Kidney epithelial cell (primary cell): ENCODE results near the gene AK2. TPM values are rescaled to one million over a fixed set of nuclear protein-coding genes. Genes with fewer than 3 reads are reported as not detected.

ENCODE experiments used
- DNase-seq: peaks from one replicate; pipeline ENCODE4 v3.0.0-alpha.2; 2010; ENCODE audit warnings: low read depth
- H3K27me3 ChIP-seq: 2 replicates; pipeline ENCODE4 v1.6.0; 2011; ENCODE audit warnings: low read length; ENCODE audit not compliant: control insufficient read depth, insufficient read depth
- H3K36me3 ChIP-seq: 2 replicates; pipeline ENCODE4 v1.5.1; 2011; ENCODE audit warnings: low read length; ENCODE audit not compliant: control insufficient read depth, insufficient read depth
- H3K4me3 ChIP-seq: 2 replicates; pipeline ENCODE4 v1.5.1; 2011; ENCODE audit warnings: low read depth, mild to moderate bottlenecking, control low read depth, low read length
- CTCF ChIP-seq: IDR thresholded peaks from 2 replicates; pipeline ENCODE4 v1.5.1; 2011; ENCODE audit warnings: mild to moderate bottlenecking, moderate library complexity, low read length, control low read depth, inconsistent platforms; ENCODE audit not compliant: insufficient read depth, poor library complexity, severe bottlenecking
- total RNA-seq: library from RNA; depleted of rRNA; stranded (reverse); fragments of >200 nt; gene quantifications from 2 replicates; pipeline ENCODE4 v1.2.3, GENCODE V29; 2015

Gene AK2
- 156 and 161 TPM in 2 replicates for total RNA-seq

DNA sequence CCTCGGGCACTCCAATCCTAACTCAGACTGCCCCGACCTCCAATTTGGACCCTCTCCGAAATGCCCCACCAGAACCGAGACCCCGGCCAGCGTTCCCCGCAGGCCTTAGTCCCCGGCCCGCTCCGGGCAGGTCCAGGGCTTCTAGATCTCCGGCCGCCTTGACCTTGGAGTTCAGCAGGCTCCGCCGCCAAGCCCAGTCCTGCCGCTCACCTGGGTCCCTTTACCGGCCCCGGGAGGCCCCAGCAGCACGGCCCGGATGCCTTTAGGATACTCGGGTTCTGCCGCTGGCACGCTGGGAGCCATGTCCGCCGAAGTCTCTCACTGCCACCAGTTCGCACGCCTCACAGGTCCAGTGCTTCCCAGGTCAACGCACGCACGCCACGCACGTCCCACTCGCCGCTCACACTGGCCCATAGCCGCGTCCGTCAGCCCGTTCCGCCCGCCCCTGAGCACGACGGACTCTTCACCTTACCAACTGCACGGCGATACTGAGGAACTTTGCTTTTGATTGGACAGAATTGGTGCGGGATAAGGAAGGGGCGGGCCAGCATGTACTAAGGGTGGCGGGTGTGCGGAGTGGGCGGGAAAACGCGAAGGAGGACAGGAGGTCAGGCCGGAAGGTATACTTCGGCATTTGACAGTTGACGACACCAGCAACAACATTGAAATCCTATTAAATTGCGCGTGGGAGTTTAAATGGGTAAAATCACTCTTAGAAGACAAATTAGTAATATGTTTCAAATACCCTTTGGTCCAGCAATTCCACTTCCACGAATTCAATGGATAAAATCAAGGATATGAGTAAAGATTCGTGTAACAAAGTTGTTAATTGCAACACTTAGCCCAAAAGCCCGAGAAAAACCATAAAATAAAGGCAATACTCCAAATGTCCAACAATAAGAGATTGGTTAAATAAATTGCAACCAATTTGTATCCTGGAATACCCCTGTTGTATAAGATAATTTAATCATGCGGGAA lies at the start of gene AK2:
Gene AK2, minus strand, starts transcription at position 358 of the 978 bp plus-strand sequence. Its CDS starts 55 bp downstream, at position 303.
- peak within 1 kb of the TSS; percentile 94 for H3K4me3 ChIP-seq
- no peaks in the 10 kb centered on the region for H3K36me3 ChIP-seq
- H3K27me3 ChIP-seq: no peaks in the 10 kb centered on the region
- no peak for TF ChIP-seq CTCF
- peak; percentile 92 for DNase-seq

DNA sequence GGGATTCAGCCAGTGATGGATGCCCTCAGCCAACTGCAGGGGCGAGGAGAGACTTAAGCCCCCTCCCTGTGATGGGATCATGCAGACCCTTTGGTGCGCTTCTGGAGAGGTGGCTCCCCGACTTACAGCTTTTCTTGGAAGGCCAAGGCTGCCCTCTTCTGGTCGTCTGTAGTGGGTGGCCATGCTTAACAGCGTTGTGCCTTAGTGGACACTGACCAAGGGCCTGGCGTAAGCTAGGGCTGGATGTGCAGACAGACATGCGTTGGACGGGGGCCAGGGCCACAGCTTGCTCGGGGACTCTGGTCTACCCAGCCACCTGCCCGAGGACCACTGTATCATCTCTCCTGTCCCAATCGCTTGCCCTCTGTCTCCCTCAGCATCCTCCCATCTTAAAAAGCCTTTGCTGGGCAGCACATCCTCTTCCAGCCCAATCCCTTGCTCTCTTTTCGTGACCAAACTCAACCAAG lies 49.7 kb upstream of the AK2 start:
- H3K36me3 ChIP-seq: no peaks in the 10 kb centered on the region
- peak; percentile 90 for TF ChIP-seq CTCF
- DNase-seq: peak; percentile 35

GRCh38 chr1:33085332-33085731 lies 48.6 kb upstream of the AK2 start:
- H3K4me3 ChIP-seq: no peak overlapping the region
- H3K36me3 ChIP-seq: no peaks in the 10 kb centered on the region
- TF ChIP-seq CTCF: no peak
- H3K27me3 ChIP-seq: peaks cover 3% of the 10 kb centered on the region
- no peak for DNase-seq

More for the DNA sequence above, 49.7 kb upstream of the AK2 start:
- Histone ChIP-seq H3K27me3 (peaks cover 3% of the 10 kb centered on the region), H3K4me3 (no peak overlapping the region)

DNA sequence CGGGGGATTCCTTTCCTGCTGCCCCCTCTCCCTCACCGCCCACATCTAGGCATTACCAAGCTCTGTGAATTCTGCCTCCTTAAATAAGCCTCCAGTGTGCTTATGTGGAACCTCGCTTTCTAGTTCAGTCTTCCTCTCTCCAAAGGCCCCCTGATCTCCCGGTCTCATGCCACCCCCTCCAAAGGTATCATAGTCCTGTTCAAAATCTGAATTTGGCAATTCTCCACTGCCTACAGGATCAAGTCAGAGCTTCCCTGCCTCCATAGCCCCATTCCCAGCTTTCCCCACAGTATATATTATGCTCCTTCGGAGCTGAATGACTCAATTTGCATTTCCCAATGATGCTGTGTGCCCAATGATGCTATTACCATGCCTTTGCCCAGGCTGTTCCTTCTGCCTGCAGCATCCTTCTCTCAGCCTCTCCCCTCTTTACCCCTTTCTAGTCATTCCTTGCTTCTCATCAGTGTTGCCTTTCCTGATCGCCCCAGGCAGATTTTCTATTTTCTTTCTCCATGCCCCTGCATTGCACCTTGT lies 46.0 kb upstream of the AK2 start:
- Histone ChIP-seq H3K4me3 (no peak overlapping the region), H3K27me3 (peaks cover 3% of the 10 kb centered on the region), H3K36me3 (no peaks in the 10 kb centered on the region)
- DNase-seq: no peak
- TF ChIP-seq CTCF: no peak

DNA sequence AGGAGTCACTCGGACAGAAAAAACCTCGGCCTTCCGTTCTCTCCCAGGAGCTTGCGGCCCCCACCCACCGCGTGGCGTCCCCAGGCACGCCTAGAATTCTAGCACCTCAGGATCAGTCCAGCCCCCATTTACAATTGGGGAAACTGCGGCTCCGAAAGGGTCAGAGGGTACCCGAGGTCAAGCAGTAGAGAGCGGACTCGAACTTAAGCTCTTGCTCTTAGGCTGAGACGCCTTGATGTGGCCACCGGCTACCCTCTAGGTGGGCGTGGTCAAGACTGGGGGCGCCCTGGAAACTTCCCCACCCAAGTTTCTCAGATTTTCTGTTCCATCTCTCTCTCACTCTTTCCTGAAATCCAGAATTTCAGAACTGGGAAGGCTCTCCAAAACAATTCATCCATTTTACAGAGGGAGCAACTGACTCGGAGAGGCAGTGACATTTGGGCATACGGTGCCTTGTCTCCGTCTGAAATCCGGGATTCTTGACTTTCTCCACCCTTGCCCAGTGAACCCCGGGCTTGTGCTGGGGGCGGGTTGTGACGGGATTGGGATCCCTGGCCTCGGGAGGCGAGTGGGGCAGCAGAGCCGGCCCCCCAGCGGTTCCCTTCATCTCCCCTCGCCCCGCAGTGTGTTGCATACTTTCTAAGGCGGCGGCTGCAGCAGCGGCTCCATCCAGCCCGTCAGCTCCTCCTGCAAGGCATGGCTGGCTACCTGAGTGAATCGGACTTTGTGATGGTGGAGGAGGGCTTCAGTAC lies 45.0 kb upstream of the AK2 start:
- H3K36me3 ChIP-seq: no peaks in the 10 kb centered on the region
- no peak for TF ChIP-seq CTCF
- no peak for DNase-seq
- peaks cover 3% of the 10 kb centered on the region for H3K27me3 ChIP-seq
- H3K4me3 ChIP-seq: peak overlapping the region; percentile 73
